HUES64 (cell line): Measurements from ENCODE around the gene SLC26A4.
"Not testable (repeated sequence)": the region's sequence is repeated elsewhere in the genome, so short reads cannot be mapped to it uniquely, and the experiment has no call there.

Source experiments
- H3K27ac ChIP-seq: 2 replicates; pipeline ENCODE4 v1.7.0; 2013; ENCODE audit warnings: low read depth, low read length, inconsistent platforms
- H3K27me3 ChIP-seq: 2 replicates; pipeline ENCODE4 v1.6.1; 2013; ENCODE audit warnings: mild to moderate bottlenecking, low read length; ENCODE audit not compliant: insufficient read depth
- H3K36me3 ChIP-seq: 2 replicates; pipeline ENCODE4 v1.6.1; 2013; ENCODE audit warnings: mild to moderate bottlenecking, low read length; ENCODE audit not compliant: insufficient read depth
- H3K4me1 ChIP-seq: 2 replicates; pipeline ENCODE4 v1.6.1; 2013; ENCODE audit warnings: mild to moderate bottlenecking, low read length, moderate library complexity; ENCODE audit not compliant: insufficient read depth
- H3K4me3 ChIP-seq: 2 replicates; pipeline ENCODE4 v1.5.1; 2013; ENCODE audit warnings: mild to moderate bottlenecking, low read length, moderate library complexity
- H3K9ac ChIP-seq: 2 replicates; pipeline ENCODE4 v1.6.1; 2013; ENCODE audit warnings: mild to moderate bottlenecking, low read depth, low read length
- H3K9me3 ChIP-seq: 2 replicates; pipeline ENCODE4 v1.6.1; 2013; ENCODE audit warnings: low read depth, low read length; ENCODE audit not compliant: insufficient read depth
- WGBS: fragments of 150-250, 120-280 bp; methylation state at CpG from one replicate; pipeline ENCODE4 v1.1.7; 2013; ENCODE audit warnings: missing lambda C conversion rate; 5-methylcytosine and 5-hydroxymethylcytosine counted together

SLC26A4 gene

DNA sequence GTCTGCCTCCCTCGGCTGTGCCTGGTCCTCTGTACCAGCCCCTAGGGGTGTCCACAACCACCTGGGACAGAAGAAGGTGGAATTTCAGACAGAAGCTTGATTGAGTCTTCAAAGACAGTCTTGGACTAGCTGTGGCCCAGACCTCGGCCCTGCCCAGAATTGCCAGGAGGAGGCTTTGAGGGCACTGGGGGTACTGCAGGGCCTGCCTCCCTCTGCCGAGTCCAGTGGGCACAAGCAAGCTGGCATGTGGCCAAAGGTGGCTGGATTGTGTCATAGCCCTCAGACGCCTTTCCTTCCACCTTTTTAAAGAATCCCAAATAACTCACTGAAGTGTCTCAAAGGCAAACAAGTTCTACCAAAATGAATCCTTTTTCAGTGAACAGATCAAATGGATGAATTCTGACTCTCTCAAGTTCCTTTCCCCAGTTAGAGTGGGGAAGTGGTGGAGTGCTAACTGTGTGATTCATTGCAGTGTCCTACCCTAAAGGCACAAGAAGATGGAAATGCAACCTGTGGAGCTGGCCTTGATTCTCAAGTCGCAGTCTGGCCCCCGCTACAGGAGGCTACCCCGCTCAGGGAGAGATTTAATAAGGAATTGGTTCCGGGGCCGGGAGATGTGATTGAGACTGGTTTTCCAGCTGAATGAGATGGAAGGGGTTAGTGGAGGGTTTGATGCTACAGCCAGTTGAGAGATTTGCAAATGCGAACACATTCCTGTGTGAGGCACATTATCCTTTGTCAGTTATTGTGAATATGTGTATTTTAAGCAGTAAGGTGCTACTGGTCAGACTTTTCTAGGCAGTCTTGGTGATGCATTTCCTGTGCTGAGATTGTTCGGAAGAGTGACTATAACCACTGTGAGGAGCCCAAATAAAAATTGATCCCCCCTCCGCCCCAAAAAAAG, 28.8 kb upstream of the SLC26A4 start:
- Histone ChIP-seq H3K9me3 (no peaks in the 10 kb centered on the region), H3K4me1 (no peaks in the 10 kb centered on the region), H3K4me3 (no peak overlapping the region), H3K27ac (no peak overlapping the region), H3K9ac (no peak overlapping the region), H3K36me3 (no peaks in the 10 kb centered on the region), H3K27me3 (no peaks in the 10 kb centered on the region)
- WGBS = 93% methylated on average over 12 of the region's 12 CpGs

DNA sequence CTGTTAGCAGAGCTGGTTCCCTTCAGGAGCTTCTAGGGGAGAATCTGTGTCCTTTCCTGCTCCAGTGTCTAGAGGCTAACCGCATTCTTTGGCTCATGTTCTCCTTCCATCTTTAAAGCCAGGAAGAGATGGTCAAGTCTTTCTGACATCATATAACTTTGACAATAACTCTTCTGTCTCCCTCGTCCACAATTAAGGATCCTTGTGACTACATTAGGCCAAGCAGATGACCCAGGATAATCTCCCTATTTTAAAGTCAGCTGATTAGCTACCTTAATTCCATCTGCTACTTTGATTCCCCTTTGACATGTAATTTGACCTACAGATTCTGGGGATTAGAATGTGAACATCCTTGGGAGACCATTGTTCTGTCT, 28.1 kb upstream of the SLC26A4 start:
- 85% methylated on average over 2 of the region's 2 CpGs for WGBS
- H3K36me3 ChIP-seq = no peaks in the 10 kb centered on the region

DNA sequence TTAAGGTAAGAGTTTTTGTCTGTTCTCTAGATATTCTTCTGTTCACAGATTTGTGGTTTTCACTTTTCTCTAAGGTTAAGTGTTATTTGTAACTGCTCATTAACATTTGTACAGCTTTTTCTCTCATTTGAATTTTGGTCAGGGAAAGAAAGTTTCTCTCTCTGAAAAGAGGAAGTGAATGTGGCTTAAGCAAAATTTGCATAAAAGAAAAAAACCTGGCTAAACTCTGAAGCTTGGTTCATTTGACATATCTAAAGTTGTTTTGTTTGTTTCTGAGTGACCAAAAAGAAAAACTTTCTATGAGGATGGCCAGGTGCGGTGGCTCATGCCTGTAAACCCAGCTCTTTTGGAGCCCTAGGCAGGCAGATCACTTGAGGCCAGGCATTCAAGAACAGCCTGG, 22.0 kb upstream of the SLC26A4 start:
- WGBS = 83% methylated on average over 1 of the region's 1 CpG
- H3K27ac ChIP-seq = no peak overlapping the region
- H3K27me3 ChIP-seq = no peaks in the 10 kb centered on the region
- no peaks in the 10 kb centered on the region for H3K36me3 ChIP-seq
- H3K4me1 ChIP-seq = no peaks in the 10 kb centered on the region
- H3K9ac ChIP-seq = no peak overlapping the region
- H3K4me3 ChIP-seq = no peak overlapping the region
- no peaks in the 10 kb centered on the region for H3K9me3 ChIP-seq

More for the DNA sequence above, 28.1 kb upstream of the SLC26A4 start:
- Histone ChIP-seq H3K9me3 (no peaks in the 10 kb centered on the region), H3K27ac (no peak overlapping the region), H3K27me3 (no peaks in the 10 kb centered on the region), H3K9ac (no peak overlapping the region), H3K4me1 (no peaks in the 10 kb centered on the region), H3K4me3 (no peak overlapping the region)

DNA sequence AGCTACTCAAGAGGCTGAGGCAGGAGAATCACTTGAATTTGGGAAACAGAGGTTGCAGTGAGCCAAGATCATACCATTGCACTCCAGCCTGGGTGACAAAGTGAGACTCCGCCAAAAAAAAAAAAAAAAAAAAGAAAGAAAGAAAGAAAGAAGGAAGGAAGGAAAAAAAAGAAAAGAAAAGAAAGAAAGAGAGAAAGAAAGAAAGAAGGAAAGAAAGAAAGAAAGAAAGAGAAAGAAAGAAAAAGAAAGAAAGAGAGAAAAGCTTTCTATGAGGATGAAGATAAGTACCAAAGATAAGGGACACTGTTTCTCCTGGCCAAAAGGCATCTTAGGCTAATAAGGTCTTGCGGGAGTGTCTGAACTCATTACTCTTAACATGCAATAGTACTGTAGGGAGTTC, 21.6 kb upstream of the SLC26A4 start:
- 87% methylated on average over 2 of the region's 2 CpGs for WGBS
- not testable (repeated sequence) for H3K9ac ChIP-seq, H3K4me3 ChIP-seq, H3K27me3 ChIP-seq, H3K9me3 ChIP-seq, H3K36me3 ChIP-seq, H3K4me1 ChIP-seq, H3K27ac ChIP-seq

DNA sequence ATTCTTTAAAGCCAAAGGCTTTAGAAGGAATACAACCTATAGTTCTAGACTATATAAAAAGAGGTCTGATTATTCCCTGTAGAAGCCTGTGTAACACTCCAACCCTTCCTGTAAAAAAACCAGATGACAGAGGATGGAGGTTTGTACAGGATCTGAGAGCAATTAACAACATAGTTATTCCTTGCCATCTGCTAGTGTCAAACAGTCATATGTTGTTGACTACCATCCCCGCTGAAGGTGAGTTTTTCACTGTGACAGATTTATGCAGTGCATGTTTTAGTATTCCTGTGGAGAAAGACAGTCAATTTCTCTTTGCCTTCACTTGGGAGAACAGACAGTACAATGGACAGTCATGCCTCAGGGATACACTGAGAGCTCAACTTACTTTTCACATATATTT, 19.0 kb upstream of the SLC26A4 start:
- Histone ChIP-seq H3K4me3 (no peak overlapping the region), H3K27me3 (no peaks in the 10 kb centered on the region), H3K9ac (no peak overlapping the region), H3K4me1 (no peaks in the 10 kb centered on the region), H3K36me3 (no peaks in the 10 kb centered on the region), H3K27ac (no peak overlapping the region), H3K9me3 (no peaks in the 10 kb centered on the region)
- WGBS = 96% methylated on average over 1 of the region's 1 CpG

DNA sequence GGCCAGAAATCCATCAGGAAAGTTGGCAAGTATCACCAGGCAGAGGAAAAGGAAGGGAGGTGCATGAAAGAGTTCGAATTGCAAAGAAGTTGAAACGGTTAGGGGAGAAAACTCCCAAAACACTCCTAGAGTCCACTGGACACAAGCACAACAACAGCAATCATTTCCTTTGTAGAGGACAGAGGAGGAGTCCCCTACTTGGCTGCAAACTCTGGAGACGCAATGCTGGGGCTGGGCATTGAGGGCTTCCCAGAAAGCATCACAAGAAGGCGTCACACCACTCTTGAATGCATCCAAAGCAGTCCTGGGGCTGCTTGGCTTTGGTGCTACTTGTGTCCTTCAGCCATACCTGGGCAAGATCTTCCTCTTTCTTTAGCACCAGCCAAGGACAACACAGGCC, 18.1 kb upstream of the SLC26A4 start:
- Histone ChIP-seq H3K4me3 (no peak overlapping the region), H3K36me3 (no peaks in the 10 kb centered on the region), H3K27ac (no peak overlapping the region), H3K9me3 (no peaks in the 10 kb centered on the region), H3K27me3 (no peaks in the 10 kb centered on the region), H3K9ac (no peak overlapping the region), H3K4me1 (no peaks in the 10 kb centered on the region)
- WGBS = 85% methylated on average over 3 of the region's 4 CpGs

DNA sequence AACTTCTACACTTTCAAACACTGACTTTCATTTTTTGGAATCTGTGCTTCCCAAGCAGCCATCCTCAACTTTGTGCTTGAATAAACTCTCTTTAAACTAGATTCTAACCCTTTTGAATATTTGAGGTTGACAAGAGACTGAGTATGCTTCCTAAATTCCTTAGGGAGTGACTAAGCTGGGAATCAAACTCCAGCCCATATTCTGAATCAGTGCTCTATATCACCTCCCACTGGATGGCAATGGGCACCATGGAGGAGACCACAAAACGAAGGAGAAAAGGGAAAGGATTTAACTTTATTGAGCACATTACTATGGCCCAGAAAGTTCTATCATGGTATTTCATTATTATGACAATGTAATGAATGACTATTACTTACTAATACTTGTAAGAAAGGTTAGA, 17.2 kb upstream of the SLC26A4 start:
- Histone ChIP-seq H3K4me1 (no peaks in the 10 kb centered on the region), H3K27ac (no peak overlapping the region)
- 60% methylated on average over 1 of the region's 1 CpG for WGBS

DNA sequence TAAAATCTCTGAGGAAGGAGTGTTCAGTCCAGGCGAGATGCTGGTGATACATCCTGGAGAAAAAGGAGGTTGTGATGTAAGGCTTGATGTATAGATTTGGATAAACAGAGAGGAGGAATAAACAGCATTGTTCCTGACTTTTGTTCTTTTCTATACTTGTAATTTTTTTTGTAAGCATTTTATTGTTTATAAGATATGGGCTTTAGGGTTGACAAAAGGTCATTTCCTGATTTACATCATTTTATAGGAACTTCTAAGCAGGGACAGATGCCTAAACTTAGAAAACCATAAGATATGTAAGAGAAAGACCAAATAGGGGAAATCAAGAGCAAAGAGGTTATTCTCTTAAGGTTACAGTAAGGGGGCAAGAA, 16.7 kb upstream of the SLC26A4 start:
- Histone ChIP-seq H3K9ac (no peak overlapping the region), H3K36me3 (no peaks in the 10 kb centered on the region), H3K4me1 (no peaks in the 10 kb centered on the region), H3K4me3 (no peak overlapping the region), H3K9me3 (no peaks in the 10 kb centered on the region), H3K27ac (no peak overlapping the region), H3K27me3 (no peaks in the 10 kb centered on the region)
- WGBS = 90% methylated on average over 1 of the region's 1 CpG

More for the DNA sequence above, 17.2 kb upstream of the SLC26A4 start:
- H3K27me3 ChIP-seq = no peaks in the 10 kb centered on the region
- H3K4me3 ChIP-seq = no peak overlapping the region
- no peak overlapping the region for H3K9ac ChIP-seq
- H3K9me3 ChIP-seq = no peaks in the 10 kb centered on the region
- no peaks in the 10 kb centered on the region for H3K36me3 ChIP-seq

DNA sequence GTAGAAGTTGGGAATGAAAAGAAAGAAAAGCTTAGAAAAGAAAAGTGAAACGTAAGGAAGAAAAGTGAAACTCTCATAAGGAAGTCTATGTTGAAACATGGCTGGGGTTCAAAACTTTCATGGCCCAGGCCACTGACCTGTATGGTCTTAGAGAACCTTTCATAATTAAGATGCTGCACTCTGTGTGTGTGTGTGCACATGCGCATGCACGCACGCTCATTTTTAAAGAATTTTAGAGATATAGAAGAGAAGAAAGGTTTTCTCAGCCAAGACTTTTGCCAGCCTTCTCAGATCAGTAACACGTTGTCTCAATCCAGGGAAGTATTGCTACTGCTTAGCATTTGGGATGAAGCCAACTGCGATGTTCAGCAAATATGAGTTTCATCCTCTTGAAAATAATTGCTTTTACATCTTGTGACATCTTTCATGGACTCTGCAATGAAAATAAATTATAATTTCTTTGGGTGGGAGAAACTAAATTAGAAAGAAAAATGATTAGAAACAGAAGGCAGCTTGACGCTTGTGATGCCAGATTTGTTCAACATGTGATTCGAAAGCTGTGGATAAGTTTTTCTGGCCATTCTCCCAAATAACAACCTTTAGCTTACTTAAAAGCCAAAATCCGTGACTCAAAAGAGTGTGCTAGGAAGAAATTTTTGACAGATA, 16.2 kb upstream of the SLC26A4 start:
- no peaks in the 10 kb centered on the region for H3K9me3 ChIP-seq
- no peak overlapping the region for H3K9ac ChIP-seq
- WGBS = 94% methylated on average over 8 of the region's 9 CpGs
- H3K36me3 ChIP-seq = no peaks in the 10 kb centered on the region
- no peaks in the 10 kb centered on the region for H3K27me3 ChIP-seq
- no peaks in the 10 kb centered on the region for H3K4me1 ChIP-seq
- no peak overlapping the region for H3K4me3 ChIP-seq
- no peak overlapping the region for H3K27ac ChIP-seq

- WGBS = 96% methylated on average over 5 of the region's 5 CpGs
Observed at GRCh38 chr7:107652642-107653041, 8.0 kb upstream of the SLC26A4 start.

GRCh38 chr7:107658467-107658866, 2.2 kb upstream of the SLC26A4 start:
- peaks cover 65% of the 10 kb centered on the region for H3K27me3 ChIP-seq
- no peak overlapping the region for H3K9ac ChIP-seq
- 0 out of 2 replicates have a peak, but pooled peaks cover 4% of the 10 kb centered on the region for H3K4me1 ChIP-seq
- H3K9me3 ChIP-seq = no peaks in the 10 kb centered on the region
- no peaks in the 10 kb centered on the region for H3K36me3 ChIP-seq
- H3K27ac ChIP-seq = no peak overlapping the region
- H3K4me3 ChIP-seq = no peak overlapping the region

More at GRCh38 chr7:107652642-107653041, 8.0 kb upstream of the SLC26A4 start:
- H3K36me3 ChIP-seq = no peaks in the 10 kb centered on the region
- H3K9me3 ChIP-seq = peaks cover 12% of the 10 kb centered on the region
- no peak overlapping the region for H3K9ac ChIP-seq
- H3K27me3 ChIP-seq = peaks cover 6% of the 10 kb centered on the region; the same call in 1 of the 2 replicates
- no peak overlapping the region for H3K27ac ChIP-seq
- H3K4me1 ChIP-seq = no peaks in the 10 kb centered on the region
- H3K4me3 ChIP-seq = no peak overlapping the region
